NCI-H1417 treated with DMSO at 0.1 percent for 48 hours (cell line): ENCODE data around the gene CNTNAP2.
"Not testable (repeated sequence)": the region's sequence is repeated elsewhere in the genome, so short reads cannot be mapped to it uniquely, and the experiment has no call there.

Experiments used
- DNase-seq: peaks from one replicate; lab custom pipeline; 2025; lab: John Stamatoyannopoulos, UW

Gene CNTNAP2

GRCh38 chr7:147771344-147771743 lies 1654.7 kb downstream of the CNTNAP2 start:
- no peak for DNase-seq

- no peak for DNase-seq
These were observed 1657.9 kb downstream of the CNTNAP2 start for GRCh38 chr7:147774461-147774860.

- peak; percentile 40 for DNase-seq
These were observed 1659.1 kb downstream of the CNTNAP2 start for GRCh38 chr7:147775516-147776284.

- no peak for DNase-seq
These were observed 1660.7 kb downstream of the CNTNAP2 start for GRCh38 chr7:147777309-147777708.

- DNase-seq = no peak
These were observed 1663.3 kb downstream of the CNTNAP2 start for GRCh38 chr7:147779949-147780348.

GRCh38 chr7:147796581-147796980 lies 1680.0 kb downstream of the CNTNAP2 start:
- DNase-seq = no peak

- no peak for DNase-seq
These were observed 1681.4 kb downstream of the CNTNAP2 start for GRCh38 chr7:147798001-147798400.

GRCh38 chr7:147801762-147802161 lies 1685.2 kb downstream of the CNTNAP2 start:
- not testable (repeated sequence) for DNase-seq

GRCh38 chr7:147803151-147803550 lies 1686.5 kb downstream of the CNTNAP2 start:
- DNase-seq = no peak

- peak; percentile 58 for DNase-seq
These were observed 1687.0 kb downstream of the CNTNAP2 start for GRCh38 chr7:147803606-147804005.

- no peak for DNase-seq
These were observed 1687.4 kb downstream of the CNTNAP2 start for GRCh38 chr7:147804032-147804431.

- DNase-seq = no peak
These were observed 1689.5 kb downstream of the CNTNAP2 start for GRCh38 chr7:147805996-147806576.

- no peak for DNase-seq
These were observed 1693.2 kb downstream of the CNTNAP2 start for GRCh38 chr7:147809786-147810185.

GRCh38 chr7:147810269-147810668 lies 1693.7 kb downstream of the CNTNAP2 start:
- DNase-seq = no peak

GRCh38 chr7:147811923-147812322 lies 1695.3 kb downstream of the CNTNAP2 start:
- no peak for DNase-seq

GRCh38 chr7:147813316-147813715 lies 1696.7 kb downstream of the CNTNAP2 start:
- DNase-seq = no peak

- DNase-seq = no peak
These were observed 1701.7 kb downstream of the CNTNAP2 start for GRCh38 chr7:147818317-147818716.

GRCh38 chr7:147824671-147825070 lies 1708.1 kb downstream of the CNTNAP2 start:
- no peak for DNase-seq

- DNase-seq = no peak
These were observed 1712.4 kb downstream of the CNTNAP2 start for GRCh38 chr7:147829016-147829415.

- no peak for DNase-seq
These were observed 1717.0 kb downstream of the CNTNAP2 start for GRCh38 chr7:147833557-147833956.

- no peak for DNase-seq
These were observed 1717.4 kb downstream of the CNTNAP2 start for GRCh38 chr7:147833970-147834369.

GRCh38 chr7:147852833-147853232 lies 1736.2 kb downstream of the CNTNAP2 start:
- no peak for DNase-seq
